H1 (cell line): Measurements from ENCODE around the gene P4HA1. TPM values are rescaled to one million over a fixed set of nuclear protein-coding genes. Genes with fewer than 3 reads are reported as not detected.

Source experiments
- ASH2L ChIP-seq: fragments of 200-600, 300-600 bp; sonication (generic); IDR thresholded peaks from one replicate; pipeline ENCODE4 v1.7.1; 2017; ENCODE audit warnings: low read length
- EGR1 ChIP-seq: IDR thresholded peaks from 2 replicates; pipeline ENCODE4 v1.6.1; 2011; ENCODE audit warnings: low read depth, low read length, borderline replicate concordance
- GTF2F1 ChIP-seq: IDR thresholded peaks from 2 replicates; pipeline ENCODE4 v1.6.1; 2012; ENCODE audit warnings: low read depth, low read length, improper control_type of control experiment, borderline replicate concordance
- KDM1A ChIP-seq: fragments of 200-600, 300-600 bp; sonication (generic); IDR thresholded peaks from 2 replicates; pipeline ENCODE4 v1.7.1; 2016; ENCODE audit warnings: mild to moderate bottlenecking, low read length, borderline replicate concordance
- KDM4A ChIP-seq: IDR thresholded peaks from one replicate; pipeline ENCODE4 v1.7.1; 2012; ENCODE audit warnings: low read depth, mild to moderate bottlenecking, moderate library complexity, low read length, inconsistent platforms; ENCODE audit not compliant: severe bottlenecking
- MAFK ChIP-seq: IDR thresholded peaks from 2 replicates; pipeline ENCODE4 v1.6.1; 2012; ENCODE audit warnings: low read depth, mild to moderate bottlenecking, improper control_type of control experiment, low read length
- NRF1 ChIP-seq: IDR thresholded peaks from 2 replicates; pipeline ENCODE4 v1.6.1; 2011; ENCODE audit warnings: mild to moderate bottlenecking, low read depth, low read length, improper control_type of control experiment
- POLR2A ChIP-seq, 2 experiments: IDR thresholded peaks; 1 replicate in 1 of 2; 2 replicates in 1 of 2; pipeline ENCODE4 v1.6.1; 2011; ENCODE audit warnings: low read depth in 2 of 2, low read length in 2 of 2, mild to moderate bottlenecking in 2 of 2; ENCODE audit errors: control extremely low read depth in 1 of 2
- POLR2AphosphoS5 ChIP-seq: IDR thresholded peaks from 2 replicates; pipeline ENCODE4 v1.6.1; 2011; ENCODE audit warnings: low read depth, low read length
- RAD21 ChIP-seq, 2 experiments: IDR thresholded peaks in 1 of 2; conservative IDR thresholded peaks in 1 of 2; 2 replicates each; pipeline ENCODE4 v1.6.1; 2011; ENCODE audit warnings: low read depth in 2 of 2, low read length in 2 of 2, improper control_type of control experiment in 1 of 2, inconsistent platforms in 1 of 2, mild to moderate bottlenecking in 1 of 2, moderate library complexity in 1 of 2
- RXRA ChIP-seq: IDR thresholded peaks from 2 replicates; pipeline ENCODE4 v1.6.1; 2011; ENCODE audit warnings: low read depth, mild to moderate bottlenecking, low read length, moderate library complexity; ENCODE audit not compliant: insufficient read depth
- SP1 ChIP-seq: IDR thresholded peaks from 2 replicates; pipeline ENCODE4 v1.6.1; 2011; ENCODE audit warnings: low read depth, low read length
- SP4 ChIP-seq: IDR thresholded peaks from 2 replicates; pipeline ENCODE4 v1.6.1; 2012; ENCODE audit warnings: low read length, inconsistent platforms
- SRF ChIP-seq: IDR thresholded peaks from 2 replicates; pipeline ENCODE4 v1.6.1; 2011; ENCODE audit warnings: mild to moderate bottlenecking, low read depth, low read length, moderate library complexity
- TAF1 ChIP-seq: IDR thresholded peaks from 2 replicates; pipeline ENCODE4 v1.6.1; 2011; ENCODE audit warnings: mild to moderate bottlenecking, low read depth, low read length
- TAF7 ChIP-seq: optimal IDR thresholded peaks from 2 replicates; pipeline ENCODE3; 2011; ENCODE audit warnings: low read depth, mild to moderate bottlenecking, inconsistent platforms, low read length, moderate library complexity, borderline replicate concordance
- TCF12 ChIP-seq: IDR thresholded peaks from 2 replicates; pipeline ENCODE4 v1.6.1; 2011; ENCODE audit warnings: low read depth, mild to moderate bottlenecking, low read length
- YY1 ChIP-seq: IDR thresholded peaks from 2 replicates; pipeline ENCODE4 v1.6.1; 2011; ENCODE audit warnings: low read depth, mild to moderate bottlenecking, low read length
- polyA plus RNA-seq, 7 experiments: library from polyadenylated mRNA; depleted of rRNA in 3 of 7; stranded (reverse) in 5 of 7; unstranded in 2 of 7; fragments of >200 nt in 5 of 7; fragments of 200-250 nt in 2 of 7; gene quantifications; 1 replicate in 5 of 7; 2 replicates in 1 of 7; 4 replicates in 1 of 7; pipeline versions ENCODE4 v1.2.1 to v1.2.3, GENCODE V29; 2011 to 2013; ENCODE audit warnings: missing spikeins in 2 of 7, mixed read lengths in 2 of 7
- total RNA-seq: library from RNA; stranded (reverse); fragmentation: NEBNext Ultra II Directional; extraction: Animal tissue kit (Norgen Biotek cat#: 25700); gene quantifications from 2 replicates; pipeline ENCODE4 v1.2.1, GENCODE V29; 2021
- TF ChIP-seq, protein P1 (sequence below): IDR thresholded peaks from 2 replicates; pipeline ENCODE4 v1.6.1; 2011; ENCODE audit warnings: low read depth, mild to moderate bottlenecking, low read length; ENCODE audit not compliant: insufficient read depth
- TF ChIP-seq, protein P2 (sequence below): IDR thresholded peaks from 2 replicates; pipeline ENCODE4 v1.6.1; 2012; ENCODE audit warnings: inconsistent platforms
- TF ChIP-seq, protein P3 (sequence below), 3 experiments: IDR thresholded peaks; 1 replicate in 2 of 3; 2 replicates in 1 of 3; pipeline versions ENCODE4 v1.5.1 to v1.6.1; 2011; ENCODE audit warnings: low read length in 3 of 3, mild to moderate bottlenecking in 3 of 3, inconsistent platforms in 2 of 3, low read depth in 1 of 3, moderate library complexity in 1 of 3; ENCODE audit not compliant: insufficient read depth in 1 of 3; ENCODE audit errors: control extremely low read depth in 1 of 3

The P4HA1 gene
- total and polyA plus RNA-seq, 2 of the 8 experiments (the other 6 are each of a cell fraction or from before 2014, with no cell fraction given): 12.0 to 25.7 TPM

GRCh38 chr10:73096449-73097304, at the start of gene P4HA1 (continued):
- TF ChIP-seq, protein P1, sequence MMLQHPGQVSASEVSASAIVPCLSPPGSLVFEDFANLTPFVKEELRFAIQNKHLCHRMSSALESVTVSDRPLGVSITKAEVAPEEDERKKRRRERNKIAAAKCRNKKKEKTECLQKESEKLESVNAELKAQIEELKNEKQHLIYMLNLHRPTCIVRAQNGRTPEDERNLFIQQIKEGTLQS: no peak
- TF ChIP-seq TAF1 (peak; percentile 95), MAFK (no peak), RAD21 (IDR thresholded peaks at IDR 0.05 in 1 of 2, conservative IDR thresholded peaks at IDR 0.05 in 1 of 2; ENCODE audit: low read depth in 2 of 2, low read length in 2 of 2) (peak; percentile 57 to 71), SRF (0 out of 2 replicates have a peak, but pooled peaks have one; percentile 23), TCF12 (0 out of 2 replicates have a peak, but pooled peaks have one; percentile 13), GTF2F1 (peak; percentile 96), EGR1 (no peak), POLR2AphosphoS5 (peak; percentile 98), KDM1A (no peak), SP1 (no peak), POLR2A (IDR thresholded peaks at IDR 0.05; ENCODE audit: control extremely low read depth in 1 of 2, low read depth in 2 of 2, low read length in 2 of 2) (peak; percentile 98 to 99), KDM4A (peak; percentile 95), RXRA (no peak), YY1 (peak; percentile 83), ASH2L (peak; percentile 77), SP4 (no peak), NRF1 (peak; percentile 63), TAF7 (peak; percentile 84)
- TF ChIP-seq, protein P2, sequence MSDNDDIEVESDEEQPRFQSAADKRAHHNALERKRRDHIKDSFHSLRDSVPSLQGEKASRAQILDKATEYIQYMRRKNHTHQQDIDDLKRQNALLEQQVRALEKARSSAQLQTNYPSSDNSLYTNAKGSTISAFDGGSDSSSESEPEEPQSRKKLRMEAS: peak; percentile 40; the same call in 1 of the 2 replicates
- TF ChIP-seq, protein P3, sequence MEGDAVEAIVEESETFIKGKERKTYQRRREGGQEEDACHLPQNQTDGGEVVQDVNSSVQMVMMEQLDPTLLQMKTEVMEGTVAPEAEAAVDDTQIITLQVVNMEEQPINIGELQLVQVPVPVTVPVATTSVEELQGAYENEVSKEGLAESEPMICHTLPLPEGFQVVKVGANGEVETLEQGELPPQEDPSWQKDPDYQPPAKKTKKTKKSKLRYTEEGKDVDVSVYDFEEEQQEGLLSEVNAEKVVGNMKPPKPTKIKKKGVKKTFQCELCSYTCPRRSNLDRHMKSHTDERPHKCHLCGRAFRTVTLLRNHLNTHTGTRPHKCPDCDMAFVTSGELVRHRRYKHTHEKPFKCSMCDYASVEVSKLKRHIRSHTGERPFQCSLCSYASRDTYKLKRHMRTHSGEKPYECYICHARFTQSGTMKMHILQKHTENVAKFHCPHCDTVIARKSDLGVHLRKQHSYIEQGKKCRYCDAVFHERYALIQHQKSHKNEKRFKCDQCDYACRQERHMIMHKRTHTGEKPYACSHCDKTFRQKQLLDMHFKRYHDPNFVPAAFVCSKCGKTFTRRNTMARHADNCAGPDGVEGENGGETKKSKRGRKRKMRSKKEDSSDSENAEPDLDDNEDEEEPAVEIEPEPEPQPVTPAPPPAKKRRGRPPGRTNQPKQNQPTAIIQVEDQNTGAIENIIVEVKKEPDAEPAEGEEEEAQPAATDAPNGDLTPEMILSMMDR (IDR thresholded peaks at IDR 0.05; ENCODE audit: control extremely low read depth in 1 of 3, insufficient read depth in 1 of 3, low read depth in 1 of 3, low read length in 3 of 3): peak; percentile 75 to 79 (median 76)
